Epidermal melanocyte (primary cell): ENCODE data around the gene TTC7B.

ENCODE experiments used
- DNase-seq: peaks from one replicate; pipeline ENCODE4 v3.0.0; 2011; ENCODE audit warnings: low spot score; ENCODE audit not compliant: insufficient read length

TTC7B gene

GRCh38 chr14:90495357-90496276 lies 320.6 kb downstream of the TTC7B start:
- peak; percentile 86 for DNase-seq

GRCh38 chr14:90491911-90492531 lies 324.2 kb downstream of the TTC7B start:
- no peak for DNase-seq

GRCh38 chr14:90491221-90491885 lies 324.9 kb downstream of the TTC7B start:
- no peak for DNase-seq

- no peak for DNase-seq
These were observed 325.5 kb downstream of the TTC7B start for GRCh38 chr14:90490720-90491050.

GRCh38 chr14:90489916-90490719 lies 326.1 kb downstream of the TTC7B start:
- no peak for DNase-seq

GRCh38 chr14:90489306-90489705 lies 326.9 kb downstream of the TTC7B start:
- DNase-seq = no peak

GRCh38 chr14:90488256-90488655 lies 328.0 kb downstream of the TTC7B start:
- DNase-seq = no peak

GRCh38 chr14:90487462-90487861 lies 328.8 kb downstream of the TTC7B start:
- DNase-seq = no peak

- DNase-seq = no peak
These were observed 329.2 kb downstream of the TTC7B start for GRCh38 chr14:90487031-90487430.

- no peak for DNase-seq
These were observed 331.9 kb downstream of the TTC7B start for GRCh38 chr14:90484291-90484690.

- no peak for DNase-seq
These were observed 332.7 kb downstream of the TTC7B start for GRCh38 chr14:90483571-90483974.

- no peak for DNase-seq
These were observed 333.1 kb downstream of the TTC7B start for GRCh38 chr14:90483117-90483516.

- DNase-seq = no peak
These were observed 340.9 kb downstream of the TTC7B start for GRCh38 chr14:90475298-90475697.
